A549 (cell line): ENCODE results near the gene KLRF1.

Source experiments
- CTCF ChIP-seq: fragments of >200 bp; sonication (Bioruptor Twin); formaldehyde crosslinking; IDR thresholded peaks from 3 replicates; pipeline ENCODE4 v1.5.1; 2016
- EP300 ChIP-seq, 2 experiments: fragments of >200 bp; sonication (Bioruptor Twin); formaldehyde crosslinking; IDR thresholded peaks; 2 replicates in 1 of 2; 3 replicates in 1 of 2; pipeline ENCODE4 v1.6.1; 2016 to 2017
- KDM1A ChIP-seq: fragments of 200-600 bp; sonication (generic); IDR thresholded peaks from 2 replicates; pipeline ENCODE4 v1.6.1; 2016; ENCODE audit warnings: low read depth, mild to moderate bottlenecking
- MAX ChIP-seq: IDR thresholded peaks from 2 replicates; pipeline ENCODE4 v1.6.1; 2012
- POLR2A ChIP-seq: IDR thresholded peaks from 2 replicates; pipeline ENCODE4 v1.6.1; 2012; ENCODE audit warnings: mild to moderate bottlenecking, low read length
- POLR2AphosphoS2 ChIP-seq: conservative IDR thresholded peaks from 2 replicates; pipeline ENCODE4 v1.6.1; 2012; ENCODE audit warnings: low read length, improper control_type of control experiment, inconsistent platforms
- REST ChIP-seq: fragments of 200-600 bp; sonication (generic); IDR thresholded peaks from 2 replicates; pipeline ENCODE4 v1.6.1; 2016; ENCODE audit warnings: antibody characterized with exemption, mild to moderate bottlenecking, moderate library complexity
- ZSCAN20 ChIP-seq: fragments of 250-450 bp; sonication (Bioruptor Pico); IDR thresholded peaks from 2 replicates; pipeline ENCODE4 v1.8.0; 2022; ENCODE audit warnings: mild to moderate bottlenecking, moderate library complexity

- TF ChIP-seq EP300 (IDR thresholded peaks at IDR 0.05) (no peak), KDM1A (no peak), MAX (no peak), ZSCAN20 (no peak), CTCF (no peak), POLR2AphosphoS2 (no peak), POLR2A (no peak), REST (no peak)
Observed at GRCh38 chr12:9793779-9794395, 33.4 kb upstream of the KLRF1 start.
